OCI-LY7 (cell line): Measurements from ENCODE around the gene SLC9A3.

Experiments
- CTCF ChIP-seq: fragments of 200-600 bp; sonication (generic); conservative IDR thresholded peaks from 2 replicates; pipeline ENCODE4 v1.5.1; 2014; ENCODE audit warnings: mild to moderate bottlenecking, antibody characterized with exemption, low read length, moderate library complexity, mixed read lengths
- EZH2phosphoT487 ChIP-seq: fragments of 200-600 bp; sonication (generic); IDR thresholded peaks from 2 replicates; pipeline ENCODE4 v1.6.1; 2018; ENCODE audit warnings: low read depth, borderline replicate concordance, mild to moderate bottlenecking, mixed run types, antibody characterized with exemption, low read length, moderate library complexity, mixed read lengths

- TF ChIP-seq EZH2phosphoT487 (no peak), CTCF (no peak)
These were observed 13.7 kb downstream of the SLC9A3 start for GRCh38 chr5:510521-510920.
